COLO829 (cell line): ENCODE measurements around the gene MRPL37.
"Not testable (repeated sequence)": the region's sequence is repeated elsewhere in the genome, so short reads cannot be mapped to it uniquely, and the experiment has no call there.

Source experiments
- DNase-seq: peaks from one replicate; pipeline ENCODE4 v3.0.0; 2012; ENCODE audit warnings: low spot score

MRPL37 gene

DNA sequence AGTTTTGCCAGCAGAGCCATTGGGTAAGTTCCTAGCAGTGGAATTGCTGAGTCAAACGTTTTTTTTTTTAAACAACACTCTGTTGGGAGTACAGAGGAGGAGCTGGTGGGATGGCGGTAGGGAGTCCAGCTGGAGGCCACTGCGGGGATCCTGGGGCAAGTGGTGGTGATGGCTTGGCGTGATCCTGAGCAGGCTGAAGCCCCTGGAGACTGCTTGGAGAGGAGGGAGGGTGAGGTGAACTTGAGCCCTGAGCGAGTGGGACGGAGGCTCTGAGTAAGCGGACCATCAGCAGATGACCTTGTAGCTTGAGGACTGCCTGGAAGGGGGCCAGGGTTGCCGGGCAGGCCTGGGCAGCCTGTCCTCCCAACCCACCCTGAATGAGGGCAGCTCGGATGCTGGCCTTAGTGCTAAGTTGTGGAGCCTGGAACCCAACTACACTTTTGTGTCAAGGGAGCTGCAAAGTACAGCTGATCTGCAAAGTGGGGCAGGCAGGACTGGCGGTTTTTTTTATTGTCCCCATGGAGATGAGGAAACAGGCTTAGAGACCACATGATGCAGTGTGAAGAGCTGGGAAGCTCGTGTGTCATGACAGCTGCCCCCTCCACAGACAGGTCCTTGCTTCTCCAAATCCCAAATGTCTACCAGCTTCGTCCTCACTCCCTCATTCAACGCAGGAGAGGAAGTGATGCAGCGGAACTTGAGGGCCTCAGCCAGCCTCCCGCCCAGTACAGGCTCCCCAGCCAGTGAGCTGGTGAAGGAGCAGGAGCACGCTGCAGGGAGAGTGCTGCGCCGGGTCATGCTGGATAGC is 20.2 kb downstream of the MRPL37 start:
- no peak for DNase-seq

DNA sequence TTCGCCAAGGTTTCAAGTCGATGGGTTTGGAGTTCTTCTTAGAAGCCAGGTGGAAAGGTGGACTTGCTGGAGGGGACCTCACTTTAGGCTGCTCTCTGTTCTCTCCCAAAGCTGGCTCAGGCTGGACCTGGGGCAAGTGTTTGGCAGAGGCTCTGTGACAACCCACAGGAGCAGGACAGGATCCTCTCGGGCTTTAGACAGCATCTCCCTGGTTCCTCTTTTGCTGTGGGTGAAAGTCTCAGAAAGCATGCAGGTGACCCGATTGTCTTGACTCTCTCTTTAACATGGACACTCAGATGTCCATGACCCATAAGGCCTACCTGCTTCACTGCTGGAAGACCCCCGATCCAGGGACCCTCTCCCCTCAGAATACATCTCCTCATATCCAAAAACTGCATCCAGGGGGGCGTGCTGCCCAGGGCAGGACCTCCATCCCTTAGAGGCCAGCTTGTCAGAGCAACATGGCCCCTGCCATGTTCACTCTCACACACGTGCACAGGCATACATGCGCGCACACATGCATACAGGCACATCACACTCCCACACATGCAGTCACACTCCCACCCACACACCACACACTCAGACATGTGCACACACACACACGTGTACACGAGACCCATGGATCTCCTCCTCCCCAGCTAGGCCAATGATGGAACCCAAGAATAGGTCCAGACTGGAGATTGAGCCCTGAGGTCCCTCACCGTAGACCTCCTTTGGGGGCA is 21.3 kb downstream of the MRPL37 start:
- no peak for DNase-seq

DNA sequence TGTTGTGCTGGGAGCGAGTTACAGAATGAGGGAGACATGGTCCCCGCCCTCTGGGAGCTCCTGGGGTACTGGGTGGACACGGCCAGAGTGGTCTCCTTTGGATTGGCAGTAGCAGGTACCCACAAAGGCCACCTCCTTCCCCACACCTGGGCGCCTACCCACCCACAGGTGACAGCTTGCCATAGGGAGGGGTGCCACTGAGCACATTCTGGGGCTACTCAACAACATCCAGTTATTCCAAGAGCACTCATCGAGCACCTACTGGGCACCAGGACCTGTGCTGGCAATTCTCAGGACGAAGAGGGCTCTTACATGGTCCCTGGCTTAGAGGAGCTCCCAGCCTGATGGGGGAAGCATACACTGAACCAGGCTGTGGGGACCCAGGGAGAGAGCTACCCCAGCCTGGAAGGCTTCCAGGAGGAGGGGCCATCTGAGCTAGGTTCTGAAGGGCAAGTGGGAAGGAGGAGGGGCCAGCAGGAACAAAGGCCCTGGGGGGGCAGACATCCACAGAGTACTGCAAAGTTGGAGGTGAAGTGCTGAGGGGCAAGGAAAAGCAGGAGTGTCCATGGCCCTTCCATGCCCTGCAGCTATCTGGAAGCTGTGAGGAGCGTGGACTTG is 22.0 kb downstream of the MRPL37 start:
- DNase-seq = no peak

DNA sequence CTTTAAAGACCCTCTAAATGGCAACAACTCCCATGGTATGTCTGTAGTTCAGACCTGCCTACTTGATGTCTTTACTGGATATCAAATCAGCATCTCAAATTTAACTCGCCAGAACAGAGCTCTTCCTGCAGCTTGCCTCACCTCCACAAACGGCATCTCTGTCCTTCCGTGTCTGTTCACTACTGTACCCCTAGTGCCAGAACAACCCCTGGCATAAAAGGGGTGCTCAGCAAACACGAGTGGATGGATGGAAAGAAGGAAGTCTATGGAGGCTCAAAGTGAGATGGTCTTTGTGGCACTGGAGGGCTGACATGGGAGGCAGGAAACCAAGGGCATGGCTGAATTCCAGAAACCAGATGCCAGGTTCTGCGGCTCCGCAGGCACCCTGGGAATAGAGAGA is 22.7 kb downstream of the MRPL37 start:
- no peak for DNase-seq

DNA sequence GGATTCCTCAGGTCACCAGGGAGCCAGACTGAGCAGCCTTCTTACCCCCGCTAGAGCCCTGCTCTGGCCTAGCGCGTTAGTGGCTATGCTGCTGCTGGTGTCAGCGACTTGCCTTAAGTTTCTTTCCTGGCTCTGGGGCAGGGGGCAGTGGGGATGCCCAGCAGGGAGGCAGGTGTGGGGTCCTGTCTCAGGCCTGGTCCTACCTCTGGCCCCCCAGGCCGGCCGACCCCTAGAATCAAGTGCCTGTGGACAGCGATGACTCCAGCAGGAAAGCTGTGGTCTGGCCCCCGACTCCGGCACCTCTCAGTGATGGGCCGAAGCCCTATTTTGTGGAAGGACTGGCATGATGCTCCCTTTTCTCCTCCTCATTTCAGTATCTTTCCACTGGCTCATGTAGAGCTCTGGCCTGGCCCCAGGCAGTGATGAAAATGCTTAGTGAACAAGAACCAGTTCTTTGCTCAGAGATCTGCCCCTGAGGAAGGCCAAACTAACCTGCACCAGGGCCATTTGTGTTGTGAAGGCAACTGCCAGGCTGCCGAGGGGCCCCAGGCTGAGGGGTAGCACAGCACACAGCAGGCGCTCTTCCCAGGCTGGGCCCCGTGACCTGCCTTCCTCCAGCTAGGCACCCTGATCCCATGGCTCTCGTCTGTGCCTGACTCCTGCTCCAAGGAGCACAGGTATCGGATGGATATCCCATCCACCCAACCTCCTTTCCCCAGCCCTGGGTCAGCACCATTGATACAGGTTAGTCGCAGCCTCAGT is 23.7 kb downstream of the MRPL37 start:
- no peak for DNase-seq

DNA sequence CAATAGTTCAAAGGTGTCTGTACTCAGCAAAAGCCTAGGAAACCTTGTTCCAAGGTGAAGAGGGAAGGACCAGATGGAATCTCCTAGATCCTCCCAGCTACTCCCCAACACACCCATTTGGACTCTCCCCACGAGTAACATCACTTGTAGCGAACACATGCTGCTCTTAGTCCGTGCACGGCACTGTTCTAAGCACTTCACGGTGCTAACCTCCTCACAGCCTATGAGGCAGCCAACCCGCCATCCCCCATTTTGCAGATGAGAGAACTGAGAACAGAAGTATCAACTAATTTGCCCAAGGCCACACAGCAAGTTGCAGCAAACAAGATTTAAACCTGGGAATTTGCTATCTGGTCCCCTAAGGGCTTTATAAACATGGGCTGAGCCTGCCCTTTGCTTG is 24.3 kb downstream of the MRPL37 start:
- no peak for DNase-seq

DNA sequence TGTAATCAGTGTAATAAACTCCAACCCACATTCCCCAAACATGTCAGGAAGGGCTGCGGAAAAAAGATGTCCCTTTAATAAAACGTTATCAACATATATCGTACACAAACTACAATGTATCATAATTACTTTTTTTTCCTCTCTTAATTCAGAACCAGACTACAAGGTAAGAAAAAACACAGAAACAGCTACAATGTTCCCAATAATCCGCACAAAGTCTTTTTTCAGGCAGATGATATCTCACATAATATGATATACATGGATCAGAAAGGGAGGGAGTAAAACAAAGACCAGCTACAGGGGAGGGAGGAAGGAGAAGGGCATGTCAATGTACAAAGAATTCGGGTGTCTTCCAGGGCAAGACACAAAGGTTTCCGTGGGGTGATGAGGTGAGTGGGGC is 25.4 kb downstream of the MRPL37 start:
- no peak for DNase-seq

DNA sequence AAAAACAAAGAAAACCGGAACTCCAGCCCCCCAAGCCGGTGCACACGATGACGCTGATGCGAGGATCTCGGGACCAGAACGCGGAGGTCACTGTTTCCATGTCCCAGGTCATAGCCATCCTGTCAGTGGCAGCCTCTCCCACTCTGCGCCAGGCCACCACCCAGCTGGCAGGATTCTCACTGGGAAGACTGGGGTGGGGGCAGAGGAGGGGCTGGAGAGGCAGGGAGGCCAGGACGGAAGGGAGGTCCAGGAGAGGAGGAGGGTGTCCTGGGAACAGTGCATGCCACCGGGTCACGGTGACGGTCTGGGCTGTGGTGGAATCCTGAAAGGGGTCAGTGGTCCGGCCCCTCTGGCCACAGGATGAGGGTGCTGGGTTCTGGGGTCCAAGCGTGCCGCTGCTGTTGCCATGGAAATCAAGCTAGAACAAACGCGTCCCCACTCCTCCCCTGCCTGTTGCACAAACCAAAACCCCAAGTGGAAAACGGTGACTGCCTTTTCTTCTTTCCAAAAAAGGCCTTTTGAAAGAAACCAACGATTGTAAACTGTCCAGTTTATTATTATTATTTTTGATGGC is 26.1 kb downstream of the MRPL37 start:
- DNase-seq = no peak

DNA sequence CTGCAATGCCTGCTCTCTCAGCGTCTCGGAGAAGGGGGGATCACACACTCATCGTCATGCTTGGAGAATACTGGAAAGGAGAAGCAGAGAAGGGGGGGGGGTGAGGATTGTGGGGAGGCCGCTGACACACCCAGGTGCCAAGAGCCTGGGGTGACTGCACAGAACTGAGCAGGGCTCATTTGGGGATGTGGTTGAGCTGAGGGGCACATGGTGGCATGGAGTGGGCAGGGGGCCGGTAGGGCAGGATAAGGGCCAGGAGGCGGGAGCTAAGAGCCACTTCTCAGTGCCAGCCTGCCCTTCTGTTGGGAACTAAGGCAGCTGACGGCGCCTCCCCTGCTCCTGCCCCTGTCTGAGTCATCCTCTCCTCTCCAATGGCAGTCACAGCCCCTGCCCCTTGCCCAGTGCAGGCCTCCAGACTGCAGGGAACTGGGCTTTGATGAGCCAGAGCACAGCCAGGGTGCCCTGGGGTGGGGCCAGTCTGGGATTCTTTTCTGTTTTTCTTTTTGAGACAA is 27.2 kb downstream of the MRPL37 start:
- DNase-seq = no peak

DNA sequence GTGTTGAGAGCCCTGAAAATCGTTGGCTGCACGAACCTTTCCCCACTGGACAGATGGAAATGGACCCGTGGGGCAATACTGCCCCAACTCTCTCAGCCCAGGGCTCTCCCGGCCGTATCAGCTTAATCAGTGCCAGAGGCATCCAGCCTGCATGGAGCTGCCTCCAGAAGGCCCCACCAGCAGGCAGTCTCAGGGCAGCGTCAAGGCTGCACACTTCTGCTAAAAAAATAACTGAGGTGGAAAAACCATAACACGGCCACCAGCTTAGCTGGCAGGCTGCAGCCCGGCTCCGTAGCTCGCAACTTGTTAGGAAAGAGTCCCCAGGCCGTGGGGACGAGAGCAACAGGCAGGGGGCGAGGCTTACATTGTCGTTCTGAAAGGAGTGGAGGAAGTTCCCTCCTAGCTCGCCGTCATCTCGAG is 27.9 kb downstream of the MRPL37 start:
- no peak for DNase-seq

DNA sequence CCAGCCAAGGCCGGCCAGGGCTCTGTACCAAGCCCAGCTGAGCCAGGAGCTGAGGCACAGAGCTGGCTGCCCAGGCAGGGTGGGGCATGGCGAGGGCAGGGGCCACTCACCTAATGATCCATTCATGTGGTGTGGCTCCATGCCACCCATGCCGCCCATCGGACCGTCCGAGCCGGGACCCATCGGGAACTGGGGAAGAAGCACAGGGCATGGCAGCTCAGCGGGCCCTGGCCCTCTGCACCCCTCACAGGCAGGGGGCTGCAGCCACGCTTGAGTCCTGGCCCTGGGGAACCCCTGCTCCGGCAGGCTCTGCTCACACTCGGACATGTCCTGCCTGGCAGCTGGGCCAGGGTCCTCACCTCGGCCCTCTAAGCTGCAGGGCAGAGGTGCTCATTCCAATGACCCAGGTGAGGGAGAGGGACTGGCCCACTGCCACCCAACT is 28.7 kb downstream of the MRPL37 start:
- no peak for DNase-seq

DNA sequence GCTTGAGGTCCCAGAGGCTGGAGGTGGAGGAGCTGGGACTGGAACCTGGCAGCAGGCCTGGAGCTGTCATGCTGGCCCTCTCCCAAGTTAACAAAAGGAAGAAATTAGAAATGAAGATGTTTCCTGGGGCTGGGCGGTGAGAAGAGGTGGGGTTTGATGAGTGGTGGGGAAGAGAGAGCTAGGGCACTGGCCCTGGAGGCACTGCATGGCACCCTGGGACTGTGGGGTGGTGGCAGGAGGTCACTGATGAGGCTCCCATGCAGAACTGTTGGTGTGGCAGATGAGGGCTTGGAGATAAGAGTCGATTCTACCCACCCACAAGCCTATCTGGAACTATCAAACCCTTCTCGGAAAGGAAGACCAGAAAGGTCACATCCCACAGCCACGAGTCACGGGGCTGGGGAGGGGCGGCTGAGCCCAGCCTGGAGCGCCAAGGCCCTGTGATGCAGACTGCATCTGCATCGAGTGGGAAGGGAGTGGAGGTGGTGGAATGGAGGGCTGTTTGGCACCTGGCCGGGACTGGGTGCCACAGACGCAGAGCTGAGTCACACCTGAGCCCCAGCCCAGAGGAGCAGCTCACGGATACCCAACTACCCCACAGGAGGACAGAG is 29.4 kb downstream of the MRPL37 start:
- DNase-seq = no peak

DNA sequence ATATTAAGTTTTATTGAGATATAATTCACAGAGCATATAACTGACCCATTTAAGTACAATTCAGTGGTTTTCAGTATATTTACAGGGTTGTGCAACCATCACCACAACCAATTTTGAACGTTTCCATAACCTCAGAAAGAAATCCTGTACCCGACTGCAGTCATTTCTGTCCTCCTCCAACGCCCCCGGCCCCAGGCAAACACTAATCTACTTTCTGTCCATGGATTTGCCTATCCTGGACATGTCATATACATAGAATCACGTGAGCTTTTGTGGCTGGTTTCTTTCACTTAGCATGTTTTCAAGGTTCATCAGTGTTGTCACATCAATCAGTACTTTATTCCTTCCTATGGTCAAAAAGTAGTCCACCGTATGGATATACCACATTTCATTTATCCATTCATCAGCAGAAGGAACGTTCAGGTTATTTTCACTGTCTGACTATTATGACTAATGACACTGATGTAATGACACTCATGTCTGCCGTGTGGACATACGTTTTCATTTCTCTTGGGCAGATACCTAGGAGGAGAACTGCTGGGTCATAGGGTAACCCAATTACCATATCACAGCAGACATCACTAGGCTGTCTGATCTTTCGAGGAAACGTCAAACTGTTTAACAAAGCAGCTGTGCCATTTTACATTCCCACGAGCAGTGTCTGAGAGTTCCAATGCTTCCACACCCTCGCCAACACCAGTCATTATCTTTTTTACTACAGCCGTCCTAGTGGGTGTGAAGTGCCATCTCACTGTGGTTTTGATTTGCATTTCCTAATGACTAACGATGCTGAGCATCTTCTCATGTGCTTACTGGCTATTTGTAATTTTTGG is 30.8 kb downstream of the MRPL37 start:
- no peak for DNase-seq

DNA sequence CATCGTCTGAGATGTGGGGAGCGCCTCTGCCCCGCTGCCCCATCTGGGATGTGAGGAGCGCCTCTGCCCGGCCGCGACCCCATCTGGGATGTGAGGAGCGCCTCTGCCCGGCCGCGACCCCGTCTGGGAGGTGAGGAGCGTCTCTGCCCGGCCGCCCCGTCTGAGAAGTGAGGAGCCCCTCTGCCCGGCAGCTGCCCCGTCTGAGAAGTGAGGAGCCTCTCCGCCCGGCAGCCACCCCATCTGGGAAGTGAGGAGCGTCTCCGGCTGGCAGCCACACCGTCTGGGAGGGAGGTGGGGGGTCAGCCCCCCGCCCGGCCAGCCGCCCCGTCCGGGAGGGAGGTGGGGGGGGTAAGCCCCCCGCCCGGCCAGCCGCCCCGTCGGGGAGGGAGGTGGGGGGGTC is 33.2 kb downstream of the MRPL37 start:
- not testable (repeated sequence) for DNase-seq

DNA sequence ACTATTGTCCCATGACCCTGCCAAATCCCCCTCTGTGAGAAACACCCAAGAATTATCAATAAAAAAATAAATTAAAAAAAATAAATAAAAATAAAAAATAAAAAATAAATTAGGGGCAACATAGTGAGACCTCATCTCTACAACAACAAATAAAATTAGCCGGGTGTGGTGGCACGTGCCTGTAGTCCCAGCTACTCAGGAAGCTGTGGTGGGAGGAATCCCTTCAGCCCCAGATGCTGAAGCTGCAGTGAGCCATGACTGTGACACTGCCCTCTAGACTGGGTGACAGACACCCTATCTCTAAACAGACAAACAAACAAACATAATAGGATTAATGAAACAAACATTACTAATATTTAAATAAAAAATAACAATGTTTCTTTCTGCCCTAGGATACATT is 34.3 kb downstream of the MRPL37 start:
- DNase-seq = no peak

DNA sequence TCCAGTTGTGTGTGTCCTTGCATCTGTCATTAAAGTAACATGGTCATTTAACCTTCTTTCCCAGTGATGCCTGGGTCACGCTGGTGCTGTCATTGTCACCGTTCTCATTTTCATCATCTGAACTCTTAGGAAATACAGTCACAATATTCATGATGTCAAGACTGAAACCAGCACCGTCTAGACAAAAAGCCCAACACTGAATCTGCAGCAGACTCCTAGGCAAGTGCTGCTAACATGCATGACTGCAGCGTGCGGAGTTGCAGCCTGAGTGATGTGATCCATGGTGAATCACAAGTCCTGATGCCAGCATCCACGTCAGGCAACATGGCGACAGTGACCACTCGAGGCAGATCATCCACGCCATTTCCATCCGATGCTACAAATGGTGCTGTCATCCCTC is 37.6 kb downstream of the MRPL37 start:
- no peak for DNase-seq

DNA sequence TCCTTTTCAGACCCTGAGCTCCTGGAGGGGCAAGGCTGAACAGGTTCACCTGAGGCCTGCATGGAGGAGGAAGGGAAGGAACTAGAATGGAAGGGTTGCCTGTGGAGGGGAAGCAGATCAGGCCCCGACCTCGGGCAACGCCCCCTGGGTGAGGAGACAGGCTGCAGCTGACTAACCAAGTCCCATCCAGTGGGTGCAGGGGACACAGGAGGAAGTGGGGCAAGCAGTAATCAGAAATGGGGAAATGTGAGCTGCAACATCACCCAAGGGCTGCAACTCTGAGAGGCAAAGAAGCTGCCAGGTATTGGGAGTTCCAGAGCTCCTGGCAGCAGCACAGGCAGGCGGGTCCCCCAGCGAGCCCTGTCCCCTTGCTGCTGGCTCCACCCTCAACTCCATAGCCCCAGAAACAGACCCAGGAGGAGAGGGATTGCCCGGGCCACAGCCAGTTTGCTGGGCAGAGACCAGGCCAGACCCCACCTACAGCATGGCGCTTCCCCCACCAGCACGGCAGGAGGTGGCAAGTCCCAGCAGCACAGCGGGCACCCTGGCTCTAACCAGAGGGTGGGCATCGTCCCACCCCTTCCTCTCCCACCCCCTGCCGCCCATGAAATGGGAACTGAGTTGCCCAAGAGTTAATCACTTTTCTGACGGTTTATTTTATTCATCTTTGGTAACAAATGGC is 38.5 kb downstream of the MRPL37 start:
- DNase-seq = no peak

DNA sequence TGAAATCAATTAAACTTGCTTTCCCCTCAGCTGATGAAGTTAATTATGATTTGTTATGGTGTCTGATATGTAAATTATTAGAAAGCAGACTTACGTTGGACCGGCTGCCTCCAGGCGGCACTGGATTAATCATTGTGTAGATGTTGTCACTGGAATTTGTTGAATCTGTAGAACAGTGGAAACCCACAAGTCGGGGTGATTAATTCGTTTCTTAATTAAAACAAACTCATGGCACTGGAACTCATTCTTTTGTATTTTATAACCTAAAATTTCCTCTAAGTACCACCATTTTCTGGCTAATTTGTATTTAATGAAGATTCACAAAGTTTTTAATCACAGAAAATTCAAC is 39.0 kb downstream of the MRPL37 start:
- DNase-seq = no peak

DNA sequence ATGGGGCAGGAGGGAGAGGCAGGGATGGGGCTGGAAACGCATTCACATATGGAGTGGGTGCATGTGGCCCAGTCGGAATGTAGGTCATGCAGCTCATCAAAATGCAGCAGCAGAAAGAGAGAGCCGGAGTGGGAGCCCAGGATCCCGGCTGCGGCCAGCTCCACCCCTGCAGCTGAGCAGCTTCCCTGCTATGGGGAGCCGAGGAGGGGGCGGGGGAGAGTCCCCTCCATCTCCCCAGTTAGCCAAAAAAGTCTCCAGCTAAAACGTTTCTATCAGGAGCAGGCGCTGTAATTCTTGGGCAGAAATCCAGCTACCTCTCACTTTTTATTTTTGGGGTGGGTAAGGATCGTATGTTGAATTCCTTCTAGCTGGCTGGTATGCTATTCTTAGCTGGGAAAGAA is 39.7 kb downstream of the MRPL37 start:
- no peak for DNase-seq

DNA sequence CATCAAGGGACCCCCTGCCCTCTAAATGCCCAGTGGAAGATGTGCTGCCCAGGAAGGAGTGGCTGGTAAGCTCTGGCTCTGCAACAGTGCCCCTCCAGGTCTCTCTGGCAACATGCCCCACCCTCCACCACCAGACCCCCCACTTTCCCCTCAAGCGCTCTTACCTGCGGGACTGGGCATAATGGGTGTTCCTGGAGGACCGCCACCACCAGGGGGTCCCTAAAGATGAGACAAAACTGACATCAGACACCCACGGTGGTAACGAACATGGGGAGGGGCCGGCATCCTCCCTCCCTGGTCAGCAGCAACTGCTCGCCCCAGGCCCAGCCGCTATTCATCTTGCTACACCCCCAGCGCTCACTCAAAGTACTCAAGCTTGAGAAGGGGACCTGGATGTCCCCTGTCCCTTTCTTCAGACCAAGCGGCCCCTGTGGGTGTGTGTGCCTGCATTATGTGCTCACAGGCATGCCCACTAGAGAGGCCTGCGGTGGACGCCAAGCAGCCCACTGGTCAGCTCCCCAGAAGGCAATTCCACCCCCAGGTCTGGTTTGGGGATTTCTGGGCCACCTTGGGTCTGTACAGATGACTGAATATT is 40.9 kb downstream of the MRPL37 start:
- DNase-seq = no peak
